ENCODE measurements around the gene EDC4.

Gene EDC4

GRCh38 chr16:67879936-67880335 is 7.1 kb downstream of the EDC4 start:
- TF ChIP-seq, protein P1, sequence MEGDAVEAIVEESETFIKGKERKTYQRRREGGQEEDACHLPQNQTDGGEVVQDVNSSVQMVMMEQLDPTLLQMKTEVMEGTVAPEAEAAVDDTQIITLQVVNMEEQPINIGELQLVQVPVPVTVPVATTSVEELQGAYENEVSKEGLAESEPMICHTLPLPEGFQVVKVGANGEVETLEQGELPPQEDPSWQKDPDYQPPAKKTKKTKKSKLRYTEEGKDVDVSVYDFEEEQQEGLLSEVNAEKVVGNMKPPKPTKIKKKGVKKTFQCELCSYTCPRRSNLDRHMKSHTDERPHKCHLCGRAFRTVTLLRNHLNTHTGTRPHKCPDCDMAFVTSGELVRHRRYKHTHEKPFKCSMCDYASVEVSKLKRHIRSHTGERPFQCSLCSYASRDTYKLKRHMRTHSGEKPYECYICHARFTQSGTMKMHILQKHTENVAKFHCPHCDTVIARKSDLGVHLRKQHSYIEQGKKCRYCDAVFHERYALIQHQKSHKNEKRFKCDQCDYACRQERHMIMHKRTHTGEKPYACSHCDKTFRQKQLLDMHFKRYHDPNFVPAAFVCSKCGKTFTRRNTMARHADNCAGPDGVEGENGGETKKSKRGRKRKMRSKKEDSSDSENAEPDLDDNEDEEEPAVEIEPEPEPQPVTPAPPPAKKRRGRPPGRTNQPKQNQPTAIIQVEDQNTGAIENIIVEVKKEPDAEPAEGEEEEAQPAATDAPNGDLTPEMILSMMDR (IDR thresholded peaks at IDR 0.05; ENCODE audit: low read depth, low read length), result no peak

DNA sequence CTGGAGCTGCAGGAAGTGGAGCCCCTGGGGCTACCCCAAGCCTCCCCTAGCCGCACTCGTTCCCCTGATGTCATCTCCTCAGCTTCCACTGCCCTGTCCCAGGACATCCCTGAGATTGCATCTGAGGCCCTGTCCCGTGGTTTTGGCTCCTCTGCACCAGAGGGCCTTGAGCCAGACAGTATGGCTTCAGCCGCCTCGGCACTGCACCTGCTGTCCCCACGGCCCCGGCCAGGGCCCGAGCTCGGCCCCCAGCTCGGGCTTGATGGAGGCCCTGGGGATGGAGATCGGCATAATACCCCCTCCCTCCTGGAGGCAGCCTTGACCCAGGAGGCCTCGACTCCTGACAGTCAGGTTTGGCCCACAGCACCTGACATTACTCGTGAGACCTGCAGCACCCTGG is 7.7 kb downstream of the EDC4 start:
- DNase-seq (ENCODE audit: extremely low read depth, low read depth), result no peak
- TF ChIP-seq, protein P1 (IDR thresholded peaks at IDR 0.05; ENCODE audit: low read depth, low read length), result no peak

More at GRCh38 chr16:67879936-67880335, 7.1 kb downstream of the EDC4 start:
- DNase-seq (ENCODE audit: extremely low read depth, low read depth), result no peak

GRCh38 chr16:67881621-67882161 is 8.8 kb downstream of the EDC4 start:
- TF ChIP-seq, protein P1 (IDR thresholded peaks at IDR 0.05; ENCODE audit: low read depth, low read length), result no peak
- DNase-seq (ENCODE audit: extremely low read depth, low read depth), result no peak

GRCh38 chr16:67882374-67883145 is 9.7 kb downstream of the EDC4 start:
- TF ChIP-seq, protein P1 (IDR thresholded peaks at IDR 0.05; ENCODE audit: low read depth, low read length), result no peak

DNA sequence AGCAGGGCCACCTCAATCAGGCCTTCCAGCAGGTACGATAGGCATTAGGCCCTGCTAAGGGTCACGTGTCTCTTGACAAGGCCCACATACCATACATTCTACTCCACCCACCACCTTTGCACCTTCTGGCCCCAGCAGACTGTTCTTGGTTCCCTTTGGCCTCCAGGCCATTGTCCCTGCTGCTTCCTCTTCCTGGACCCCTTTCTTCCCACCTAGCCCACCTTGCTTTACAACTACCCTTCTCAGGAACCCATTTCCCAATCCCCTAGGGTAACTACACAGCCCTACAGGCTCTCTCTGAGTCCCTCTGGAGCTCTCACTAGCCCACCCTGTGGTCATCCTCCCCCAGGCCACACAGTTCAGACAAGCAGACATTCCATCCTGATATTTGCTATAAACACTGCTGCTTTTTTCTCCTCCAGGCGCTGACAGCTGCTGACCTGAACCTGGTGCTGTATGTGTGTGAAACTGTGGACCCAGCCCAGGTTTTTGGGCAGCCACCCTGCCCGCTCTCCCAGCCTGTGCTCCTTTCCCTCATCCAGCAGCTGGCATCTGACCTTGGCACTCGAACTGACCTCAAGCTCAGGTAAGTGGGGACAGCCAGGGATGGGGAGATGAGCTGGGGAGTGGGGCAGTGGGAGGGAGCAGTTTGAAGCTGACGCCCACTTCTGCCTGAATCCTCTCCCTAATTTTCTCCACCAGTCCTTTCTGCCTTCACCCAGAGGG is 10.5 kb downstream of the EDC4 start:
- TF ChIP-seq, protein P1 (IDR thresholded peaks at IDR 0.05; ENCODE audit: low read depth, low read length), result no peak
- DNase-seq (ENCODE audit: extremely low read depth, low read depth), result no peak

More at GRCh38 chr16:67882374-67883145, 9.7 kb downstream of the EDC4 start:
- DNase-seq (ENCODE audit: extremely low read depth, low read depth), result no peak

- TF ChIP-seq, protein P1 (IDR thresholded peaks at IDR 0.05; ENCODE audit: low read depth, low read length), result peak; percentile 85
- DNase-seq (ENCODE audit: extremely low read depth, low read depth), result no peak
Measured at GRCh38 chr16:67883872-67884261, 11.0 kb downstream of the EDC4 start.

DNA sequence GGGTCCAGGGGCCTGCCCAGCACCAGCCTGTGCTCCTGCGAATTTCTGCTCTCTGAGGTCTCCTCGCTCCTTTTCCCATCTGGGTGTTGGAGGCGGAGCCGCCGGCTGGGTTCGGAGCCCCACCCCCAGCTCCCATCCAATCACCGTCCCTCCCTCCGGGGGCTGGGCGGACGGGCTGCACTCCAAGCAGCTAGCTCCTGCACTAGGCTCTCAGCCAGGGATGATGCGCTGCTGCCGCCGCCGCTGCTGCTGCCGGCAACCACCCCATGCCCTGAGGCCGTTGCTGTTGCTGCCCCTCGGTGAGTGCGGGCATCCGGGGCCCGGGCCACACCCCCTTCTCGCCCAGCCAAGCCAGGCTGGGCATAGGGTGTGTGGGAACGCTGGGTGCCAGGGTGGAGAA is 11.8 kb downstream of the EDC4 start, which contains the start of gene NRN1L:
Gene NRN1L, plus strand, starts transcription at position 202 of the 400 bp plus-strand sequence. Its CDS starts 19 bp downstream, at position 221.
- TF ChIP-seq, protein P1 (IDR thresholded peaks at IDR 0.05; ENCODE audit: low read depth, low read length), result no peak
- peak; percentile 79 for DNase-seq (ENCODE audit: extremely low read depth, low read depth)

Measured in AG09319 (cell line).